ENCODE measurements around the gene PUS1.

Gene PUS1

DNA sequence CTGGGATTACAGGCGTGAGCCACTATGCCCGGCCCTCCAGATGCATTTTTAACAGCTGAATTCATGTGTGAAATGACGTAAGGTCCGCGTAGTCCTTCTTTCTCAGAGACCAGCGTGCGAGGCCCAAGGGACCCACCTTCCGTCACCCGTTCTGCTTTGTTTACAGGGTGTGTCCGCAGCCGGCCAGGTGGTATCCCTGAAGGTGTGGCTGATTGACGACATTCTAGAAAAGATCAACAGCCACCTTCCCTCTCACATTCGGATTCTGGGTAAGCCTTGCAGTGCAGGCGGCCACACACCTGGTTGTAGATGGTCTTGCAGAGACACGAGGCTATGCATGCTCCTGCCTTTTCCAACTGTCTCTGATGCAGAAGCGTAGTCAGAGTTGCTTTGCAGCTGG is 9.9 kb downstream of the PUS1 start:
- no peak overlapping the region for H2AFZ ChIP-seq (ENCODE audit: low read length)
- no peaks in the 10 kb centered on the region for H3K4me1 ChIP-seq (ENCODE audit: insufficient read depth, low read length, poor library complexity, severe bottlenecking)
- peaks cover 13% of the 10 kb centered on the region; the same call in 1 of the 2 replicates for H3K36me3 ChIP-seq (ENCODE audit: insufficient read depth, low read length)
- H4K20me1 ChIP-seq (ENCODE audit: insufficient read depth, low read length, poor library complexity, severe bottlenecking): no peaks in the 10 kb centered on the region
- no peak overlapping the region for H3K9ac ChIP-seq (ENCODE audit: low read depth, low read length, poor library complexity, severe bottlenecking)
- no peaks in the 10 kb centered on the region for H3K27me3 ChIP-seq (ENCODE audit: insufficient read depth, low read length, poor library complexity, severe bottlenecking)
- H3F3A ChIP-seq (ENCODE audit: low read depth): no peaks in the 10 kb centered on the region
- no peak overlapping the region for H3K4me3 ChIP-seq (ENCODE audit: low read length, poor library complexity, severe bottlenecking)
- no peaks in the 10 kb centered on the region for H3K9me3 ChIP-seq (ENCODE audit: insufficient read depth, low read depth, low read length)
- no peaks in the 10 kb centered on the region for H3K79me2 ChIP-seq (ENCODE audit: insufficient read depth, low read length)
- H3K4me2 ChIP-seq (ENCODE audit: low read depth, low read length, poor library complexity, severe bottlenecking): no peak overlapping the region
- H3K9me2 ChIP-seq (replicated peaks; ENCODE audit: low read depth, low read length): no peaks in the 10 kb centered on the region
- no peak for TF ChIP-seq CTCF (conservative IDR thresholded peaks at IDR 0.05; ENCODE audit: low read length)
- TF ChIP-seq EZH2phosphoT487 (IDR thresholded peaks at IDR 0.05; ENCODE audit: borderline replicate concordance): no peak

- Histone ChIP-seq H3K4me2 (ENCODE audit: low read depth, low read length, poor library complexity, severe bottlenecking) (no peak overlapping the region), H3K9me3 (ENCODE audit: insufficient read depth, low read depth, low read length) (no peaks in the 10 kb centered on the region), H3K27me3 (ENCODE audit: insufficient read depth, low read length, poor library complexity, severe bottlenecking) (no peaks in the 10 kb centered on the region), H4K20me1 (ENCODE audit: insufficient read depth, low read length, poor library complexity, severe bottlenecking) (no peaks in the 10 kb centered on the region), H3K9ac (ENCODE audit: low read depth, low read length, poor library complexity, severe bottlenecking) (no peak overlapping the region), H3F3A (ENCODE audit: low read depth) (no peaks in the 10 kb centered on the region), H3K79me2 (ENCODE audit: insufficient read depth, low read length) (no peaks in the 10 kb centered on the region), H3K4me3 (ENCODE audit: low read length, poor library complexity, severe bottlenecking) (no peak overlapping the region), H3K9me2 (replicated peaks; ENCODE audit: low read depth, low read length) (no peaks in the 10 kb centered on the region), H3K4me1 (ENCODE audit: insufficient read depth, low read length, poor library complexity, severe bottlenecking) (no peaks in the 10 kb centered on the region), H3K36me3 (ENCODE audit: insufficient read depth, low read length) (peaks cover 5% of the 10 kb centered on the region; the same call in 1 of the 2 replicates), H2AFZ (ENCODE audit: low read length) (no peak overlapping the region)
- TF ChIP-seq CTCF (conservative IDR thresholded peaks at IDR 0.05; ENCODE audit: low read length): no peak
- TF ChIP-seq EZH2phosphoT487 (IDR thresholded peaks at IDR 0.05; ENCODE audit: borderline replicate concordance): no peak
Measured at GRCh38 chr12:131940141-131940547, 11.1 kb downstream of the PUS1 start.

DNA sequence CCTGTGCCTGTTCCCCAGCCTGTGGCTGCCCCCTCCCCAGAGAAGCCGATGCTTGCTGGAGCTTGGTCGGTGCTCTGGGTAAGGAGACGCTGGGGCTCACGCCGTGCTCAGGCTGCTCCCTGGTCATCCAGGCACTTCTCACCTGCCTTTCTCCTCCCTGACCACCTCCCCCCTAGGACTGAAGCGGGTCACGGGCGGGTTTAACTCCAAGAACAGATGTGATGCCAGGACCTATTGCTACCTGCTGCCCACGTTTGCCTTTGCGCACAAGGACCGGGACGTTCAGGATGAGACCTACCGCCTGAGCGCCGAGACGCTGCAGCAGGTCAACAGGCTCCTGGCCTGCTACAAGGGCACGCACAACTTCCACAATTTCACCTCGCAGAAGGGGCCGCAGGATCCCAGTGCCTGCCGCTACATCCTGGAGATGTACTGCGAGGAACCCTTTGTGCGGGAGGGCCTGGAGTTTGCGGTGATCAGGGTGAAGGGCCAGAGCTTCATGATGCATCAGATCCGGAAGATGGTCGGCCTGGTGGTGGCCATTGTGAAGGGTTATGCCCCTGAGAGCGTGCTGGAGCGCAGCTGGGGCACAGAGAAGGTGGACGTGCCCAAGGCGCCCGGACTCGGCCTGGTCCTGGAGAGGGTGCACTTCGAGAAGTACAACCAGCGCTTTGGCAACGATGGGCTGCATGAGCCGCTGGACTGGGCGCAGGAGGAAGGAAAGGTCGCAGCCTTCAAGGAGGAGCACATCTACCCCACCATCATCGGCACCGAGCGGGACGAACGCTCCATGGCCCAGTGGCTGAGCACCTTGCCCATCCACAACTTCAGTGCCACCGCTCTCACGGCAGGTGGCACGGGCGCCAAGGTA is 12.3 kb downstream of the PUS1 start:
- no peak for TF ChIP-seq EZH2phosphoT487 (IDR thresholded peaks at IDR 0.05; ENCODE audit: borderline replicate concordance)
- no peak for TF ChIP-seq CTCF (conservative IDR thresholded peaks at IDR 0.05; ENCODE audit: low read length)
- Histone ChIP-seq H3K9ac (ENCODE audit: low read depth, low read length, poor library complexity, severe bottlenecking) (no peak overlapping the region), H3K36me3 (ENCODE audit: insufficient read depth, low read length) (peaks cover 5% of the 10 kb centered on the region; the same call in 1 of the 2 replicates), H2AFZ (ENCODE audit: low read length) (no peak overlapping the region), H3K79me2 (ENCODE audit: insufficient read depth, low read length) (no peaks in the 10 kb centered on the region), H3K9me2 (replicated peaks; ENCODE audit: low read depth, low read length) (no peaks in the 10 kb centered on the region), H3K27me3 (ENCODE audit: insufficient read depth, low read length, poor library complexity, severe bottlenecking) (no peaks in the 10 kb centered on the region), H4K20me1 (ENCODE audit: insufficient read depth, low read length, poor library complexity, severe bottlenecking) (no peaks in the 10 kb centered on the region), H3F3A (ENCODE audit: low read depth) (no peaks in the 10 kb centered on the region), H3K4me3 (ENCODE audit: low read length, poor library complexity, severe bottlenecking) (no peak overlapping the region), H3K9me3 (ENCODE audit: insufficient read depth, low read depth, low read length) (no peaks in the 10 kb centered on the region), H3K4me2 (ENCODE audit: low read depth, low read length, poor library complexity, severe bottlenecking) (no peak overlapping the region), H3K4me1 (ENCODE audit: insufficient read depth, low read length, poor library complexity, severe bottlenecking) (no peaks in the 10 kb centered on the region)

All from Loucy (cell line).